ENCODE data around the gene C14orf180.

The C14orf180 gene

DNA sequence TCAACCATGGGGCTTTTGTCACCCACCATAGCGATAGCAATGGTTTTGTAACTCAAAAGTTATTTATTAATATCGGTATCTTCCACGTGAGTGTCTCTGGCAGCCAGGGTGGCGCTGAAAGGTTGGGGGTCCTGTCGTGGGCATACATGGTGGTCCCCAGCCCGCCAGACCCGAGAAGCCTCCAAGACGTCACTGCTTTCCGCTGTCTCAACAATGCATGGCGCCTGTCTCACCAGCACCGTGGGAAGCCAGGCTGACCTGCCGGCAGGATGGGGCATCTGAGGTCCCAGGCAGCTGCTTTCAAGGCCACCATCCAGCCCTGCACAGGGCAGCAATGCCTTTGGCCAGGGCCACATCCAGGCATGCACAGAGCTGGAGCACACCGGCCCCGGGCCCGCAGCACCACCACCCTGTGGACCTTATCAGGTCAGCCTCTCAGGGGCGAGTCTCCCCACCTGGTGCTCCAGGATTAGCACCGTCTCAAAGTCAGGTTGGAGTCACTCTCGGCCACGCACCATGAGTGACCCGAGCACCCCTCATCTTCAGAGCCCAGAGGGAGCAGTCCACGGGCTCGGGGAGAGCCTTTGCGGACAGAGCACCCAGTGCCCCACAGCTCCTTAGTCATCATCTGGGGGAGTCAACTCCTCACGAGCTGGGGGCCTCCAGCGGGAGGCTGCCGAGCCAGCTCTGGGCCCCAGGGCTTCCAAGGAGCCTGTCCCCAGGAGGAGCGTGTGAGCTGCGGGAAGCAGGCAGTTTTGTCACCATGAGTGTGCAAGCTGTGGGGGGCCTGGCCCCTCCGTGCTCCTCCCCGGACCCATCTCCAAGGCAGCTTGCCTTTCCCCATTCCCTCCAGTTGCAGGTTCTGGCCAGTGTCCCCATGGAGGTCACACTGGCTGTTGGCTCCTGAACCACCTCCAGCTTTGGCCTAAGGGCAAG lies 14.6 kb upstream of the C14orf180 start:
- H3K27ac ChIP-seq = no peak overlapping the region
- TF ChIP-seq ZFX (IDR thresholded peaks at IDR 0.05) = no peak
- TF ChIP-seq, protein P1, sequence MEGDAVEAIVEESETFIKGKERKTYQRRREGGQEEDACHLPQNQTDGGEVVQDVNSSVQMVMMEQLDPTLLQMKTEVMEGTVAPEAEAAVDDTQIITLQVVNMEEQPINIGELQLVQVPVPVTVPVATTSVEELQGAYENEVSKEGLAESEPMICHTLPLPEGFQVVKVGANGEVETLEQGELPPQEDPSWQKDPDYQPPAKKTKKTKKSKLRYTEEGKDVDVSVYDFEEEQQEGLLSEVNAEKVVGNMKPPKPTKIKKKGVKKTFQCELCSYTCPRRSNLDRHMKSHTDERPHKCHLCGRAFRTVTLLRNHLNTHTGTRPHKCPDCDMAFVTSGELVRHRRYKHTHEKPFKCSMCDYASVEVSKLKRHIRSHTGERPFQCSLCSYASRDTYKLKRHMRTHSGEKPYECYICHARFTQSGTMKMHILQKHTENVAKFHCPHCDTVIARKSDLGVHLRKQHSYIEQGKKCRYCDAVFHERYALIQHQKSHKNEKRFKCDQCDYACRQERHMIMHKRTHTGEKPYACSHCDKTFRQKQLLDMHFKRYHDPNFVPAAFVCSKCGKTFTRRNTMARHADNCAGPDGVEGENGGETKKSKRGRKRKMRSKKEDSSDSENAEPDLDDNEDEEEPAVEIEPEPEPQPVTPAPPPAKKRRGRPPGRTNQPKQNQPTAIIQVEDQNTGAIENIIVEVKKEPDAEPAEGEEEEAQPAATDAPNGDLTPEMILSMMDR (conservative IDR thresholded peaks at IDR 0.05) = no peak

DNA sequence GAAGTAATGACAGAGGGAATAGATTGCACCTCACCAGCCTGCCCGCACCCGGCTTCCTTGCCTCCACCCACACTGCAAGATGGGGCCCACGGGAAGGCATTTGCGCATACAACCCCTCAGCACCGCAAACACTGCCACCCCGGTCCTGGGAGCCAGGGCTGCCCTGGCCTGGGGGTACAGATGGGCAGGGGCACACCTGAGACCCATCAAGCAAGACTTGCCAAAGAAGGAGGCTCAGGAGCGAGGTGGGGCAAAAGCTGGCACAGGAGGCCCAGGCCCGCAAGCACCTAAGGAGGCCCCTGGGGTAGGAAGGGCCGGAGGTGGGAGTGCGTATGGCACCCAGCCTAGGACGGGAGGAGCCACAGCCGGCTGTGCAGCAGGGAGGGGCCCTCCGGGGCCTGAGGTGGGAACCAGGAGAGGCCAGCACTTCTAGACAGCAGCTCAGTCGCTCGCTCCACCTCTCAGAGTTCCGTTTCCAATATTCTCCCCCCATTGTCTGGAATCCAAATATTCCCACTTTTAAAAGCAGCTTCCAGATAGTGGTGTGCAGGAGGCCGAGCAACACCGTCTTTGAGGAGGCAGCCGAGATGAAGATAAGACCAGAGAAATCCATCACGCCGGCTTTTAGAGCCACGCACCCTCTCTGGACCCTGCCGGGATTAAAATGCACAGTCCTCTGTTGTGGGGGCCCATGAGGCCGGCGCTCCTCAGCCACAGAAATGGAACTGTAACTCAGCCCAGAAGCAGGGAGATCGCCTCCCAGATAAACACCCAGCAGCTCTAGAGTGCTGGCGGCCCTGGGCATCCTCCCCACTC lies 12.2 kb upstream of the C14orf180 start:
- TF ChIP-seq ZFX (IDR thresholded peaks at IDR 0.05) = no peak
- TF ChIP-seq, protein P1 (conservative IDR thresholded peaks at IDR 0.05) = no peak
- no peak overlapping the region for H3K27ac ChIP-seq

DNA sequence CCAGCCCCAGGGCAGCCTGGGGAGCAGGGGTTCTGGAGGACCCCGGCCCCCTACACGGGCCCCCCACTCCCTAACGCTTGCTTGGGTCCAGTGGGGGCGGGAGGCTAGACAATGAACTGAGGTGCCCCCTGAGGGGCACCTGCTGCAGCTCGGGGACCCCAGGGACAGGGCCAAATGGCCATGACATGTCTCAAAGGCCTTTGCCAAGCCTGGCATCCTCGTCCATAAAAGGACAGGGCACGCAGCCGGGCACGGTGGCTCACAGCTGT lies 11.7 kb upstream of the C14orf180 start:
- TF ChIP-seq, protein P1 (conservative IDR thresholded peaks at IDR 0.05) = no peak
- TF ChIP-seq ZFX (IDR thresholded peaks at IDR 0.05) = no peak
- no peak overlapping the region for H3K27ac ChIP-seq

DNA sequence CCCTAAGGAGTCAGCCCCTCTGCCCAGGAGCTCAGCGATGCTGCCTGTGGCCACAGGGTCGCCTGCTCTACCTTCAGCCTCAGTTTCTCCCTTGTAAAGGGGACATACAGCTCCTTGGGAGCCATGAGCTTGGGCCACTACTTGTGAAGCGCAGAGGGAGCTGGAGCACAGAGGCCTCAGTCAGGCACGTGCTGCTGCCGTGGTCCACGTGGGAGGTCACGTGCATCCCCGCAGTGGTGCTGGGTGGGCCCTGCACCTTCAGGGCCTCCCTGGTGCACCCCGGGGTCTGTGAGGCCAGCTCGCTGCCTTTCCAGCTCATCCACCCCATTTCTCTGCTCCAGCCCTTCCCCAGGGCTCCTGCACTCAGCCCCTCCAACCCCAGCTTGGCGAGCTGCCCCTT lies 10.9 kb upstream of the C14orf180 start:
- TF ChIP-seq, protein P1 (conservative IDR thresholded peaks at IDR 0.05) = no peak
- TF ChIP-seq ZFX (IDR thresholded peaks at IDR 0.05) = no peak
- no peak overlapping the region for H3K27ac ChIP-seq

DNA sequence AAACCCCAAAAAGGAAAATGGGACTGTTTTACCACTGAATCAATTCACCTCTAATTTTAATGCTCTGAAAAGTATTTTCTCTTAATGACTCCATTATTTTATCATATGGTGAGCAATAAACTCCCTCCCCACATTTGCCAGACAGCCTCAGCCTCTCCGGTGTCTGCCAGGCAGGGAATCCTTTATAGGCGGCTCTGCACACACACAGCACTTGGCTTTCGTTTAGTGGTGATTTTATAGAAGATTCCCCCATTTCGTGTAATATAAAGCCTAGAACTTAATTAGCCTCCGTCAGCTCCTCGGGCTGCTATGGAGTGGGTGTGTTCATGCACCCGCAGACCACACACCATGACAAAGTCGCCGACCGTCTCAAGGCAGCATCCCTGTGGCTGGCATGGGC lies 10.1 kb upstream of the C14orf180 start:
- H3K27ac ChIP-seq = no peak overlapping the region
- TF ChIP-seq ZFX (IDR thresholded peaks at IDR 0.05) = no peak
- TF ChIP-seq, protein P1 (conservative IDR thresholded peaks at IDR 0.05) = no peak

DNA sequence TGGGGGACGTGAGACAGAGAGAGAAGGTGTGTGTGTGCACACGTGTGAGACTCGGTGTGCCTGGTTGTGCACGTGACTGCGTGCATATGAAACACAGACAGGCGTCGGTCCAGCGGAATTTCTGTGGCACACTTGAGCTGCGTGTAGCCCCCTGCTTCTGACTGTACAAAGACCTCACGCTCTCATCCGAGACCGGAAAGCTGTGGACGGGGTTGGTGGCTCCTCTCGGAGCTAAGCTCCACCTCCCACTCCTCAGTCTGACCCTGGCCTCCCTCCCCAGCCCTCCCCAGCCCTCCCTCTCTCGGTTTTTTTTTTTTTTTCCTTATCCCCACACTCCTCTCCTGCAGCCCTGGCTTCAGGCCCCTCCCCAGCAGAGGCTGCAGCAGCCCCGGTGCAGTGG lies 8.3 kb upstream of the C14orf180 start:
- H3K27ac ChIP-seq = no peak overlapping the region
- no peak for TF ChIP-seq ZFX (IDR thresholded peaks at IDR 0.05)
- TF ChIP-seq, protein P1 (conservative IDR thresholded peaks at IDR 0.05) = no peak

DNA sequence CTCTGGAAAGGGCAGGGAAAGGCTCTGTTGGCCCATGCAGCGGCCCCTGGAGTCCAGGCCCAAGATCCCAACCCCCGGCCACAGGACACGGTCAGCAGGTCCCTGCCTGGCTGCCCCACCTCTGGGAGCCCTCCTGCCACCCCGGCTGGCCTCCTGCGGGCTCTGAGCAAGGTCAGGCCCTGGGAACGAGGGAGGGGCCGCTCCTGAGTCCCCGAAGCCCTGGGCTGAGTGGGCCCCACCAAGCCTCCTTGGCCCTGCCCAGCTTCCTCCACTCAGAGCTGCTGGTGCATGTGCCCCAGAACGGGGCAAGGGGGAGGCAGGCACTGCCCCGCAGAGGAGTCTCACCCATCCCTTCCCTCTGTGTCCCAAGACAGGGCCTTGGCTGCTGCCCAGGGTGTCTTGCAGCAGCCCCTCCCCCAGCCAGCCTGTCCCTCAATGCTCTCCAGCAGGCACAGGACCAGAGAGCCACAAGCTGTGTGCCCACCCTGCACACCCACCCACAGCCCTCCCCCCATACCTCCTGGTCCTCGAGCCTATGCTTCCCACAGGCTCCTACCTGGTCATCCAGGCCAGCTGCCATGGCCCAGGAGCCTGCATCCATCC lies 7.4 kb upstream of the C14orf180 start:
- H3K27ac ChIP-seq = no peak overlapping the region

More for the DNA sequence above, 7.4 kb upstream of the C14orf180 start:
- no peak for TF ChIP-seq ZFX (IDR thresholded peaks at IDR 0.05)
- TF ChIP-seq, protein P1 (conservative IDR thresholded peaks at IDR 0.05) = no peak
